GM20000 (cell line): ENCODE measurements around the gene SLC16A11.

ENCODE experiments used
- DNase-seq: peaks from one replicate; pipeline ENCODE4 v3.0.0; 2012; ENCODE audit warnings: low spot score
- TF ChIP-seq, protein P1 (sequence below): IDR thresholded peaks from 2 replicates; pipeline ENCODE4 v1.5.1; 2012; ENCODE audit warnings: mild to moderate bottlenecking, control low read depth; ENCODE audit errors: extremely low read depth, missing control alignments

Gene SLC16A11

DNA sequence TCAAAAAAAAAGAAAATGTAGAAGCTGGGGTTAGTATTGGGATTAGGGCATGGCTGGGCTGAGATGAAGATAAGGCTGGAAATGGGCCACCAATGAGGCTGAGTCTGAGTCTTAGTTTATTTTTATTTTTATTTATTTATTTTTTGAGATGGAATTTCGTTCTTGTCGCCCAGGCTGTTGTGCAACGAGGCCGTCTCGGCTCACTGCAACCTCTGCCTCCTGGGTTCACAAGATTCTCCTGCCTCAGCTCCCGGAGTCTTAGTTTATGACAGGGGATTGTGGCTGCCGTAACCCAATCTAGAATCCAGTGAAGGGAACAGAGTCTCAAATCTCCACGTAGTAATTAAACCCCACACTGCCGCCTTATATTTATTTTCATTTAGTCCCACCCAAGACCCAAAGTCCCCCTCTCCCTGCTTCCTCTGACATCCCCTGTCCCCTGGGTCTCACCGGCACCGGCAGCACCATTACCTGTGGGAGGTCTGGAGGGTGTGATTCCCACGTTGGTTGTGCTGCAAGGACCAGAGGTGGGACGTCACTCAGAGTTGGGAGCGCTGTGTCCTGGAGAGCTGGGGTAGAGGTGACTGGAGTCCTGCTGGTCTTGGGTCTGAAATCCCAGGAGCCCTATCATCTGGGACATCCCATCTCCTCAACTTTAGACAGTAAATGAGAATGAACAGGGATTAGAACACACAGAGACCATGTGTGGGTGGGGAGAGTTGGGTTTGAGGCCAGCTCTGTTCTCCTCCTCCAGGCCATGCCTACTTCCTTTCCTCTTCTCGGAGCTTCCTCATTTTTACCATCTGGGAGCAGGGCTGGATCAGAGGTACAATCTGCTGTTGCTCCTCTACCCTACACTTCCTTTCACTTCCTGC, 35.9 kb upstream of the SLC16A11 start, which contains the start of gene CLEC10A:
Gene CLEC10A, minus strand, starts transcription at position 671 of the 875 bp plus-strand sequence. CDS start 1,439 bp downstream, outside the sequence.
- TF ChIP-seq, protein P1, sequence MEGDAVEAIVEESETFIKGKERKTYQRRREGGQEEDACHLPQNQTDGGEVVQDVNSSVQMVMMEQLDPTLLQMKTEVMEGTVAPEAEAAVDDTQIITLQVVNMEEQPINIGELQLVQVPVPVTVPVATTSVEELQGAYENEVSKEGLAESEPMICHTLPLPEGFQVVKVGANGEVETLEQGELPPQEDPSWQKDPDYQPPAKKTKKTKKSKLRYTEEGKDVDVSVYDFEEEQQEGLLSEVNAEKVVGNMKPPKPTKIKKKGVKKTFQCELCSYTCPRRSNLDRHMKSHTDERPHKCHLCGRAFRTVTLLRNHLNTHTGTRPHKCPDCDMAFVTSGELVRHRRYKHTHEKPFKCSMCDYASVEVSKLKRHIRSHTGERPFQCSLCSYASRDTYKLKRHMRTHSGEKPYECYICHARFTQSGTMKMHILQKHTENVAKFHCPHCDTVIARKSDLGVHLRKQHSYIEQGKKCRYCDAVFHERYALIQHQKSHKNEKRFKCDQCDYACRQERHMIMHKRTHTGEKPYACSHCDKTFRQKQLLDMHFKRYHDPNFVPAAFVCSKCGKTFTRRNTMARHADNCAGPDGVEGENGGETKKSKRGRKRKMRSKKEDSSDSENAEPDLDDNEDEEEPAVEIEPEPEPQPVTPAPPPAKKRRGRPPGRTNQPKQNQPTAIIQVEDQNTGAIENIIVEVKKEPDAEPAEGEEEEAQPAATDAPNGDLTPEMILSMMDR, result no peak
- no peak for DNase-seq

DNA sequence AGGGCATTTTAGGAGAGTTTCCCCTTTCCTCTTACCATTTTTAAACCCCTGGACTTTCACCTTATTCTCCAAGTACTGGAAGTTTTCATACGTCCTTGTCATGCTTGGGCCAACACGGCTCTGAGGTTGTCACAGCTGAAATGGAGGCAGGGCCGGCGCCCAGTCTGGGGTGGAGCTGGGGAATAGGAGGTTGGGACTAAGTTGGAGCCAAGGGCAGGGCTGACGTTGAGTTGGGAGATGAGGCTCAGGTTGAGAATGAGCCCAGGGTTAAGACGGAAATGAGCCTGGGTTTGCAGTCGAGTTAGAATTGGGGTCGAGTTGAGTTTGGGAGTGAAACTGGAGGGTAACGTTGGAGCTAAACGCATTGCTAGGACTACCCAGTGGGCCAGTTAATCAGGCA, 34.8 kb upstream of the SLC16A11 start:
- TF ChIP-seq, protein P1, result no peak
- no peak for DNase-seq

DNA sequence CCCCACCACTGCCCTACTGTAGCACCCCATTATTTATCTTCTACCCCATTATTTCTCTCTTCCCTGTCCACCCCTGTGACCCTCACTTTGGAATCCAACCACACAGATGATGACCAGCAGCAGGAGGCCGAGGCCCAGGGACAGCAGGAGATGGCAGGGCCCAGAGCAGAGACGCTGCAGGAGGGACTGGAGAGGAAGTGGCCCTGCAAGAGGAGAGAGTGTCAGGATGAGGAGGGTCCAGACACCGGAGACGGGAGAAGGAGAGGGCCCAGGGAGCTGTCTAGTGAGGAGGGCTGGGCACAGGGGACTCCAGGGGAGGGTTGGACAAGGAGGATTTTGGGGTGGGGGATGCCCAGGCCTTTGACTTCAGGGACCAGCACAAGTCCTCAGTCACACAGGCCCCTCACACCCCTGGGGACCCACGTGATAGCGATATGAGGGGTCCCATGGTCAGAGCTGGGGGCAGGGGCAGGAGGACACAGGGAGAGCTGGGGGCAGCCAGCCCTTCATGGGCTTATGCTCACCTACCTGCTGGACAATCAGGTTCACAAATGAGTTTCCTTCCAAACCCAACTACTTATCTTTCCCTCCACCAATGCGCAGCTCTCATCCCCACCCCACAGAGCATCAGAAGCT, 34.1 kb upstream of the SLC16A11 start:
- no peak for DNase-seq
- TF ChIP-seq, protein P1, result no peak

DNA sequence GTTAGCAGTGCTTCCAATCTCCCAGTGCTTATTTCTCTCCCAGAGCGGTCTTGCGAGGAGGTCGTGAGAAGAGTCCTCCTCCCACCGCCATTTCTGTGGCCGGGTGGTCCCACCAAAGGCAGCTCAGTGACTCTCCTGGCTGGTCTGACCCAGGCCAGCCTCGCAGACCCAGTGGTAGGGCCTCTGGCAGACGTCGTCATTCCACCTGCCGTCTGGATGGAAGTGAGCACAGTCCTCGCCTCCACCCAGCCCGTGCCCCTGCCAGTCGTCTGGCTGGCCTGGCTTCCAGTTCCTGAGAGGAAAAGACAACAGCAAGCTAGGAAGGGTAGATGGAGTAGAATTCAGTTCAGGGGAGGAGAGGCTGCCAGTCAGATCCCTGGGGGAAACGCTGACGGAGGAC, 31.0 kb upstream of the SLC16A11 start:
- no peak for DNase-seq
- TF ChIP-seq, protein P1, result no peak

DNA sequence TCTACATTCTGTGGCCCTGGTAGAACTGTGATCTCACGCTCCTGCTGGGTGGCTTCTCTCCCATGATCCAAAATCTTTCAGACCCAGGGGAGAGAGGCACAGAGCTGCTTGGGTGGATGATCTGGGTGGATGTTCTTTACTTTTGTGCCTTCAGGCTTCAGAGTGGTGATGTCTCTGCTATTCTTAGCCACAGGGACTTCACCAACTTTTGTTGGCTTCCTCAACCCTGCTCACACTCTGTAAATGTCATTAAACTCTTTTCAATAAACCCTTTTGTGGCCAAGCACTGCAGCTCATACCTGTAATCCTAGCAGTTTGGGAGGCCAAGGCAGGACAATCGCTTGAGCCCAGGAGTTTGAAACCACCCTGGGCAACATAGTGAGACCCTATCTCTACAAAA, 28.5 kb upstream of the SLC16A11 start:
- TF ChIP-seq, protein P1, result no peak

DNA sequence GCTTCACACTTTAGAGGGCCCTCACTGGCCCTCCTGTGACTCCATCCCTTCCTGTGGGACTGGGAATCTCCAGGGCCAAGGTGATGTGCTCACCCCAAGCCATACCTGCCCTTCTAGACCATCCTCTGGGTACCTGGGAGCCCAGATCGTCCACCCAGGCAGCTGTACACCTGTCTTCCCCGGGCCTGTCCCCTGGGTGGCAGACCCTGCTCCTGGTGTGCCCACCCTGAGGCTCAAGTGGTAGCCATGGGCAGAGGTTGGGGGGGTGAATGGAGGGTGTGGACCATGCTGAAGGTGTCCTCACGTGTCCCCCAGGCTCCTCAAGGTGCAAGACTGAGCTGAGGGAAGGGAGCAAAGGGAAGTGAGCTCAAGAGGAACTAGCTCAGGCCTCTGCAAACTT, 26.8 kb upstream of the SLC16A11 start:
- TF ChIP-seq, protein P1, result no peak
- DNase-seq, result no peak

More for the DNA sequence above, 28.5 kb upstream of the SLC16A11 start:
- no peak for DNase-seq

DNA sequence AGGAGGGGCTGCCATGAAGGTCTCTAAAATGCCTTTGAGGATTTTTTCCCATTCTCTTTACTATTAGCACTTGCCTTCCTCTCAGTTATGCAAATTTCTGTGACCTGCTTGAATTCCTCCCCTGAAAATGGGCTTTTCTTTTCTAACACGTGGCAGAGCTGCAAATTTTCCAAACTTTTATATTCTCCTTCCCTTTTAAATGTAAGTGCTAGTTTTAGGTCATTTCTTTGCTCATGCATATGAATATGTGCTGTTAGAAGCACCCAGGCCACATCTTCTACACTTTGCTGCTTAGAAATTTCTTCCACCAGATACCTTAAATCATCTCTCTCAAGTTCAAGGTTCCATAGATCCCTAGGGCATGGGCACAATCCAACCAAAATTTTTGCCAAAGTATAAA, 24.4 kb upstream of the SLC16A11 start:
- no peak for DNase-seq
- TF ChIP-seq, protein P1, result no peak
